Fibroblast of the aortic adventitia (primary cell): ENCODE results near the gene NFYC. TPM values are rescaled to one million over a fixed set of nuclear protein-coding genes. Genes with fewer than 3 reads are reported as not detected.

Experiments used
- DNase-seq: peaks from one replicate; pipeline ENCODE4 v3.0.0-alpha.2; 2010; ENCODE audit warnings: low read depth
- H3K4me3 ChIP-seq: 2 replicates; pipeline ENCODE4 v1.5.1; 2011; ENCODE audit warnings: low read depth, mild to moderate bottlenecking, control low read depth, low read length, moderate library complexity
- CTCF ChIP-seq: IDR thresholded peaks from 2 replicates; pipeline ENCODE4 v1.5.1; 2011; ENCODE audit warnings: mild to moderate bottlenecking, low read length, control low read depth, inconsistent platforms; ENCODE audit not compliant: insufficient read depth
- total RNA-seq: library from RNA; depleted of rRNA; stranded (reverse); fragments of >200 nt; gene quantifications from 2 replicates; pipeline ENCODE4 v1.2.3, GENCODE V29; 2012; ENCODE audit warnings: low replicate concordance

Gene NFYC
- total RNA-seq, 1 donor: 23.1 TPM

- peak; percentile 4 for TF ChIP-seq CTCF
- H3K4me3 ChIP-seq: no peak overlapping the region
- peak; percentile 69 for DNase-seq
Measured at GRCh38 chr1:40703316-40703715, 11.8 kb downstream of the NFYC start.

- no peak for DNase-seq
- H3K4me3 ChIP-seq: no peak overlapping the region
Measured at GRCh38 chr1:40704817-40705733, 13.6 kb downstream of the NFYC start.

GRCh38 chr1:40706626-40707025, 15.1 kb downstream of the NFYC start:
- DNase-seq: no peak
- no peak overlapping the region for H3K4me3 ChIP-seq
- no peak for TF ChIP-seq CTCF

More at GRCh38 chr1:40704817-40705733, 13.6 kb downstream of the NFYC start:
- TF ChIP-seq CTCF: no peak

- no peak for TF ChIP-seq CTCF
Measured at GRCh38 chr1:40708750-40709099, 17.2 kb downstream of the NFYC start.

GRCh38 chr1:40709100-40709801, 17.7 kb downstream of the NFYC start:
- no peak for TF ChIP-seq CTCF
- peak; percentile 98 for DNase-seq
- peak overlapping the region; percentile 73 for H3K4me3 ChIP-seq

More at GRCh38 chr1:40708750-40709099, 17.2 kb downstream of the NFYC start:
- peak; percentile 95 for DNase-seq
- peak overlapping the region; percentile 73 for H3K4me3 ChIP-seq

- H3K4me3 ChIP-seq: peak overlapping the region; percentile 73
- TF ChIP-seq CTCF: no peak
- no peak for DNase-seq
Measured at GRCh38 chr1:40709802-40710278, 18.3 kb downstream of the NFYC start.
